HUES6 (cell line): ENCODE measurements around the gene SYCE1.

Source experiments
- H3K27ac ChIP-seq: 2 replicates; pipeline ENCODE4 v1.7.0; 2013; ENCODE audit warnings: low read depth, mild to moderate bottlenecking, low read length, inconsistent platforms
- H3K27me3 ChIP-seq: 2 replicates; pipeline ENCODE4 v1.6.1; 2013; ENCODE audit warnings: low read length; ENCODE audit not compliant: control insufficient read depth, insufficient read depth
- H3K36me3 ChIP-seq: 2 replicates; pipeline ENCODE4 v1.6.1; 2013; ENCODE audit warnings: low read length; ENCODE audit not compliant: control insufficient read depth, insufficient read depth
- H3K4me1 ChIP-seq: 2 replicates; pipeline ENCODE4 v1.6.1; 2013; ENCODE audit warnings: low read length; ENCODE audit not compliant: control insufficient read depth, insufficient read depth
- H3K4me3 ChIP-seq: 2 replicates; pipeline ENCODE4 v1.5.1; 2013; ENCODE audit warnings: low read depth, low read length
- H3K9ac ChIP-seq: one replicate; pipeline ENCODE4 v1.6.1; 2013; ENCODE audit warnings: mild to moderate bottlenecking, low read length
- H3K9me3 ChIP-seq: 2 replicates; pipeline ENCODE4 v1.6.1; 2013; ENCODE audit warnings: low read depth, low read length; ENCODE audit not compliant: control insufficient read depth, insufficient read depth

The SYCE1 gene

GRCh38 chr10:133515471-133515870, 49.9 kb downstream of the SYCE1 start:
- H3K9ac ChIP-seq = no peak overlapping the region
- H3K9me3 ChIP-seq = peaks cover 20% of the 10 kb centered on the region; the same call in 1 of the 2 replicates
- H3K4me3 ChIP-seq = no peak overlapping the region
- no peak overlapping the region for H3K27ac ChIP-seq
- peaks cover 2% of the 10 kb centered on the region; the same call in 1 of the 2 replicates for H3K4me1 ChIP-seq
- H3K27me3 ChIP-seq = peaks cover 34% of the 10 kb centered on the region
- no peaks in the 10 kb centered on the region for H3K36me3 ChIP-seq

- Histone ChIP-seq H3K4me1 (no peaks in the 10 kb centered on the region), H3K9me3 (peaks cover 23% of the 10 kb centered on the region; the same call in 1 of the 2 replicates), H3K27me3 (peaks cover 42% of the 10 kb centered on the region; the same call in 1 of the 2 replicates), H3K36me3 (no peaks in the 10 kb centered on the region), H3K9ac (no peak overlapping the region), H3K4me3 (no peak overlapping the region), H3K27ac (no peak overlapping the region)
These were observed 53.4 kb downstream of the SYCE1 start for GRCh38 chr10:133511907-133512528.

- H3K27me3 ChIP-seq = peaks cover 44% of the 10 kb centered on the region; the same call in 1 of the 2 replicates
- H3K9me3 ChIP-seq = peaks cover 25% of the 10 kb centered on the region; the same call in 1 of the 2 replicates
- no peaks in the 10 kb centered on the region for H3K36me3 ChIP-seq
- no peak overlapping the region for H3K27ac ChIP-seq
- no peak overlapping the region for H3K4me3 ChIP-seq
- H3K9ac ChIP-seq = no peak overlapping the region
- H3K4me1 ChIP-seq = no peaks in the 10 kb centered on the region
These were observed 54.0 kb downstream of the SYCE1 start for GRCh38 chr10:133511408-133511807.

GRCh38 chr10:133509700-133510099, 55.7 kb downstream of the SYCE1 start:
- H3K27ac ChIP-seq = no peak overlapping the region
- H3K9ac ChIP-seq = no peak overlapping the region
- H3K4me1 ChIP-seq = no peaks in the 10 kb centered on the region
- H3K9me3 ChIP-seq = peaks cover 23% of the 10 kb centered on the region; the same call in 1 of the 2 replicates
- H3K36me3 ChIP-seq = no peaks in the 10 kb centered on the region
- peaks cover 44% of the 10 kb centered on the region; the same call in 1 of the 2 replicates for H3K27me3 ChIP-seq
- no peak overlapping the region for H3K4me3 ChIP-seq
